Gastroesophageal sphincter (tissue), 3 donors: Measurements from ENCODE around the gene BRINP1.

Source experiments
- CTCF ChIP-seq, 4 experiments: fragments of 200-600 bp in 2 of 4; fragments of 450-650 bp in 2 of 4; sonication (generic) in 1 of 4; IDR thresholded peaks; one replicate each; pipeline ENCODE4 v1.5.1; 2017 to 2019; ENCODE audit warnings: antibody characterized with exemption in 4 of 4, mild to moderate bottlenecking in 2 of 4, moderate library complexity in 2 of 4
- EP300 ChIP-seq: sonication (generic); formaldehyde crosslinking; IDR thresholded peaks from one replicate; pipeline ENCODE4 v1.6.1; 2017; ENCODE audit warnings: antibody characterized with exemption, mild to moderate bottlenecking
- POLR2A ChIP-seq, 2 donors: fragments of 450-650 bp; IDR thresholded peaks; one replicate each; pipeline ENCODE4 v1.6.1; 2017; ENCODE audit warnings: antibody characterized with exemption in 2 of 2, mild to moderate bottlenecking in 2 of 2, moderate library complexity in 1 of 2
- POLR2AphosphoS5 ChIP-seq: sonication (generic); formaldehyde crosslinking; IDR thresholded peaks from one replicate; pipeline ENCODE4 v1.6.1; 2017; ENCODE audit warnings: antibody characterized with exemption

GRCh38 chr9:119181561-119181960 is 187.7 kb downstream of the BRINP1 start:
- TF ChIP-seq CTCF (IDR thresholded peaks at IDR 0.05) (no peak), POLR2A (IDR thresholded peaks at IDR 0.05) (no peak), POLR2AphosphoS5 (no peak), EP300 (no peak)
